ENCODE data around the gene SIPA1L3.
"Not testable (repeated sequence)": the region's sequence is repeated elsewhere in the genome, so short reads cannot be mapped to it uniquely, and the experiment has no call there.

DNA sequence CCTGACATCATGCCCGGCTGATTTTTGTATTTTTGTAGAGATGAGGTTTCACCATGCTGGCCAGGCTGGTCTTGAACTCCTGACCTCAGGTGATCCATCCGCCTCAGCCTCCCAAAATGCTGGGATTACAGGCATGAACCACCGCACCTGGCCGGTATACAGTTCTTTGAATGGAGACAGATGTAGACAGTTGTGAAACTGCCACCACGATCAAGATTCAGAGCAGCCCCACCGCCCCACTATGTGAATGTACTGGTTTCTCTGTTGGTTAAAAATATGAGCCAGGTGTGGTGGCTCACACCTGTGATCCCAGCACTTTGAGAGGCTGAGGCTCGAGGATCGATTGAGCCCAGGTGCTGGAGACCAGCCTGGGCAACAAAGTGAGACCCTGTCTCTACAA is 123.0 kb downstream of the SIPA1L3 start:
- TF ChIP-seq CTCF (IDR thresholded peaks at IDR 0.05 in 2 of 3, conservative IDR thresholded peaks at IDR 0.05 in 1 of 3; ENCODE audit: control insufficient read depth in 2 of 3, extremely low read depth in 1 of 3, insufficient read depth in 1 of 3, low read depth in 3 of 3, low read length in 3 of 3); SUPT20H (IDR thresholded peaks at IDR 0.05; ENCODE audit: borderline replicate concordance, control insufficient read depth, low read depth, low read length); ATF7 (IDR thresholded peaks at IDR 0.05; ENCODE audit: low read depth); IRF3 (IDR thresholded peaks at IDR 0.05); CREB1 (IDR thresholded peaks at IDR 0.05; ENCODE audit: low read depth); CBFB (IDR thresholded peaks at IDR 0.05; ENCODE audit: low read depth); EZH2 (IDR thresholded peaks at IDR 0.05; ENCODE audit: borderline replicate concordance, control insufficient read depth, low read depth, low read length); POLR2AphosphoS5 (IDR thresholded peaks at IDR 0.05; ENCODE audit: low read length): not testable (repeated sequence)
- TF ChIP-seq, protein P1, sequence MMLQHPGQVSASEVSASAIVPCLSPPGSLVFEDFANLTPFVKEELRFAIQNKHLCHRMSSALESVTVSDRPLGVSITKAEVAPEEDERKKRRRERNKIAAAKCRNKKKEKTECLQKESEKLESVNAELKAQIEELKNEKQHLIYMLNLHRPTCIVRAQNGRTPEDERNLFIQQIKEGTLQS (IDR thresholded peaks at IDR 0.05; ENCODE audit: borderline replicate concordance, extremely low read depth, low read depth, low read length): not testable (repeated sequence)
- TF ChIP-seq, protein P2, sequence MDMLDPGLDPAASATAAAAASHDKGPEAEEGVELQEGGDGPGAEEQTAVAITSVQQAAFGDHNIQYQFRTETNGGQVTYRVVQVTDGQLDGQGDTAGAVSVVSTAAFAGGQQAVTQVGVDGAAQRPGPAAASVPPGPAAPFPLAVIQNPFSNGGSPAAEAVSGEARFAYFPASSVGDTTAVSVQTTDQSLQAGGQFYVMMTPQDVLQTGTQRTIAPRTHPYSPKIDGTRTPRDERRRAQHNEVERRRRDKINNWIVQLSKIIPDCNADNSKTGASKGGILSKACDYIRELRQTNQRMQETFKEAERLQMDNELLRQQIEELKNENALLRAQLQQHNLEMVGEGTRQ (IDR thresholded peaks at IDR 0.05; ENCODE audit: borderline replicate concordance, low read depth, low read length): not testable (repeated sequence)

Data from GM12878 (cell line).